Measurements from ENCODE around the gene TRIM32.

DNA sequence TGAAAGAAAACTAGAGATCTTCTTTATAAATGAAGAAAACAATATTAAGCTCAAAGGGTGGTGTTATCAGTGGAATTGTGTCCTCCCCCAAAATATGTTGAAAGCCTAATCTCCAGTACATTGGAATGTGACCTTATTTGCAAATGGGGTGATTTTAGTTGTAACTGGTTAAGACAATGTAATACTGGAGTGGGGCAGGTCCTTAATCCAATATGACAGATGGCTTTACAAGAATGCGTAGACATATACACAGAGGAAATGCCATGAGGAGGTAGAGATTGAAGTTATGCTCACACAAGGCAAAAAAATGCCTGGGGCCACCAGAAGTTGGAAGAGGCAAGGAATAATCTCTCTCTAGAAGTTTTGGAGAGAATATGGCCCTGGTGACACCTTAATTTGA lies 13.7 kb upstream of the TRIM32 start:
- TF ChIP-seq, protein P1, sequence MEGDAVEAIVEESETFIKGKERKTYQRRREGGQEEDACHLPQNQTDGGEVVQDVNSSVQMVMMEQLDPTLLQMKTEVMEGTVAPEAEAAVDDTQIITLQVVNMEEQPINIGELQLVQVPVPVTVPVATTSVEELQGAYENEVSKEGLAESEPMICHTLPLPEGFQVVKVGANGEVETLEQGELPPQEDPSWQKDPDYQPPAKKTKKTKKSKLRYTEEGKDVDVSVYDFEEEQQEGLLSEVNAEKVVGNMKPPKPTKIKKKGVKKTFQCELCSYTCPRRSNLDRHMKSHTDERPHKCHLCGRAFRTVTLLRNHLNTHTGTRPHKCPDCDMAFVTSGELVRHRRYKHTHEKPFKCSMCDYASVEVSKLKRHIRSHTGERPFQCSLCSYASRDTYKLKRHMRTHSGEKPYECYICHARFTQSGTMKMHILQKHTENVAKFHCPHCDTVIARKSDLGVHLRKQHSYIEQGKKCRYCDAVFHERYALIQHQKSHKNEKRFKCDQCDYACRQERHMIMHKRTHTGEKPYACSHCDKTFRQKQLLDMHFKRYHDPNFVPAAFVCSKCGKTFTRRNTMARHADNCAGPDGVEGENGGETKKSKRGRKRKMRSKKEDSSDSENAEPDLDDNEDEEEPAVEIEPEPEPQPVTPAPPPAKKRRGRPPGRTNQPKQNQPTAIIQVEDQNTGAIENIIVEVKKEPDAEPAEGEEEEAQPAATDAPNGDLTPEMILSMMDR (IDR thresholded peaks at IDR 0.05): no peak
- no peak for TF ChIP-seq POLR2A (IDR thresholded peaks at IDR 0.05)

All from adrenal gland (tissue), 5 donors.